Smooth muscle cell (in vitro differentiated cells): Measurements from ENCODE around the gene CFAP299. TPM values are rescaled to one million over a fixed set of nuclear protein-coding genes. Genes with fewer than 3 reads are reported as not detected.

Source experiments
- DNase-seq: peaks from one replicate; lab custom pipeline; 2025; ENCODE audit not compliant: unreplicated experiment; lab: John Stamatoyannopoulos, UW
- H2AFZ ChIP-seq: fragments of 200-600 bp; sonication (generic); 2 replicates; pipeline ENCODE4 v1.6.0; 2016; ENCODE audit warnings: antibody characterized with exemption, low read depth, mild to moderate bottlenecking
- H3F3A ChIP-seq: fragments of 200-600 bp; sonication (generic); 2 replicates; pipeline ENCODE4 v1.6.0; 2017; ENCODE audit warnings: antibody characterized with exemption, low read depth
- H3K27ac ChIP-seq: fragments of 200-600 bp; sonication (generic); 2 replicates; pipeline ENCODE4 v1.5.1; 2016; ENCODE audit warnings: low read depth, mild to moderate bottlenecking
- H3K27me3 ChIP-seq: fragments of 200-600 bp; sonication (generic); 2 replicates; pipeline ENCODE4 v1.6.1; 2016; ENCODE audit warnings: low read depth, mild to moderate bottlenecking
- H3K36me3 ChIP-seq: fragments of 200-600 bp; sonication (generic); 2 replicates; pipeline ENCODE4 v1.5.1; 2016; ENCODE audit warnings: low read depth
- H3K4me1 ChIP-seq: fragments of 200-600 bp; sonication (generic); 2 replicates; pipeline ENCODE4 v1.5.1; 2016; ENCODE audit warnings: low read depth
- H3K4me2 ChIP-seq: fragments of 200-600 bp; sonication (generic); 2 replicates; pipeline ENCODE4 v1.6.0; 2016; ENCODE audit warnings: mild to moderate bottlenecking
- H3K4me3 ChIP-seq: fragments of 200-600 bp; sonication (generic); 2 replicates; pipeline ENCODE4 v1.5.1; 2016; ENCODE audit warnings: mild to moderate bottlenecking
- H3K79me2 ChIP-seq: fragments of 200-600 bp; sonication (generic); 2 replicates; pipeline ENCODE4 v1.6.0; 2016; ENCODE audit warnings: low read depth, mild to moderate bottlenecking
- H3K9ac ChIP-seq: fragments of 200-600 bp; sonication (generic); 2 replicates; pipeline ENCODE4 v1.6.0; 2016; ENCODE audit warnings: low read depth
- H3K9me3 ChIP-seq: fragments of 200-600 bp; sonication (generic); replicated peaks from 2 replicates; pipeline ENCODE4 v1.5.1; 2016; ENCODE audit warnings: low read depth
- H4K20me1 ChIP-seq: fragments of 200-600 bp; sonication (generic); 2 replicates; pipeline ENCODE4 v1.6.0; 2016; ENCODE audit warnings: low read depth
- WGBS: methylation state at CpG from one replicate; pipeline ENCODE4 v1.1.7; 2016; ENCODE audit warnings: low lambda C conversion rate; 5-methylcytosine and 5-hydroxymethylcytosine counted together
- polyA plus RNA-seq: library from polyadenylated mRNA; unstranded; fragments of >200 nt; fragmentation: Nextera tagmentation; extraction: Ambion mirVana; gene quantifications from 2 replicates; pipeline ENCODE4 v1.2.1, GENCODE V29; 2016
- total RNA-seq: library from RNA; depleted of rRNA; stranded (reverse); fragments of >200 nt; gene quantifications from 2 replicates; pipeline ENCODE4 v1.2.3, GENCODE V29; 2014
- TF ChIP-seq, protein P1 (sequence below): fragments of 200-600 bp; sonication (generic); IDR thresholded peaks from 2 replicates; pipeline ENCODE4 v1.5.1; 2017; ENCODE audit warnings: borderline replicate concordance, mild to moderate bottlenecking, antibody characterized with exemption; ENCODE audit not compliant: insufficient read depth, poor library complexity, severe bottlenecking

Gene CFAP299
- total and polyA plus RNA-seq, 2 experiments from 2014 or later, result not detected

DNA sequence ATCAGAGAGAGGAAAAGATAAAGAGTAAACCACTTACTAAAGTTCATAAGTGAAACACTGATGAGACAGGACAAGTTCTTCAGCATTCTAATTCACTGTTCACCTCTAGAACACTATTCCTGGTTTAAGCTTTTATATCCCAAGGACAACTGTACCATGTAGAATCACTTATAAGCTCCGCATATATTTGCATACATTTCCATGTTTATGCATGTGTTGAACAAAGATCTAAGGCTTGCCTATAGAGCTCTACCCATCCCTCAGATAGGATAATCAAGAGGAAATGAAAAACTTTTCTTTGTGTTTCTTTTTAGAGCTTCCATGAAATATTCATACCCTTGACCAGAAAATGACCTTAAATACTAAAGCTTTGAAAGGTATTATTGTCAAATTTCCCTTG is 538.0 kb downstream of the CFAP299 start:
- no peak overlapping the region for H3K4me3 ChIP-seq
- no peak for DNase-seq
- H3K36me3 ChIP-seq, result no peaks in the 10 kb centered on the region
- H3K79me2 ChIP-seq, result no peaks in the 10 kb centered on the region
- no peak overlapping the region for H3K9ac ChIP-seq
- no peak overlapping the region for H2AFZ ChIP-seq
- H4K20me1 ChIP-seq, result no peaks in the 10 kb centered on the region
- H3K27me3 ChIP-seq, result no peaks in the 10 kb centered on the region
- no peaks in the 10 kb centered on the region for H3K4me1 ChIP-seq
- H3K4me2 ChIP-seq, result no peak overlapping the region
- H3K9me3 ChIP-seq, result no peaks in the 10 kb centered on the region
- H3K27ac ChIP-seq, result no peak overlapping the region
- no peaks in the 10 kb centered on the region for H3F3A ChIP-seq
- 95% methylated on average over 1 of the region's 1 CpG for WGBS
- TF ChIP-seq, protein P1, sequence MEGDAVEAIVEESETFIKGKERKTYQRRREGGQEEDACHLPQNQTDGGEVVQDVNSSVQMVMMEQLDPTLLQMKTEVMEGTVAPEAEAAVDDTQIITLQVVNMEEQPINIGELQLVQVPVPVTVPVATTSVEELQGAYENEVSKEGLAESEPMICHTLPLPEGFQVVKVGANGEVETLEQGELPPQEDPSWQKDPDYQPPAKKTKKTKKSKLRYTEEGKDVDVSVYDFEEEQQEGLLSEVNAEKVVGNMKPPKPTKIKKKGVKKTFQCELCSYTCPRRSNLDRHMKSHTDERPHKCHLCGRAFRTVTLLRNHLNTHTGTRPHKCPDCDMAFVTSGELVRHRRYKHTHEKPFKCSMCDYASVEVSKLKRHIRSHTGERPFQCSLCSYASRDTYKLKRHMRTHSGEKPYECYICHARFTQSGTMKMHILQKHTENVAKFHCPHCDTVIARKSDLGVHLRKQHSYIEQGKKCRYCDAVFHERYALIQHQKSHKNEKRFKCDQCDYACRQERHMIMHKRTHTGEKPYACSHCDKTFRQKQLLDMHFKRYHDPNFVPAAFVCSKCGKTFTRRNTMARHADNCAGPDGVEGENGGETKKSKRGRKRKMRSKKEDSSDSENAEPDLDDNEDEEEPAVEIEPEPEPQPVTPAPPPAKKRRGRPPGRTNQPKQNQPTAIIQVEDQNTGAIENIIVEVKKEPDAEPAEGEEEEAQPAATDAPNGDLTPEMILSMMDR, result no peak

DNA sequence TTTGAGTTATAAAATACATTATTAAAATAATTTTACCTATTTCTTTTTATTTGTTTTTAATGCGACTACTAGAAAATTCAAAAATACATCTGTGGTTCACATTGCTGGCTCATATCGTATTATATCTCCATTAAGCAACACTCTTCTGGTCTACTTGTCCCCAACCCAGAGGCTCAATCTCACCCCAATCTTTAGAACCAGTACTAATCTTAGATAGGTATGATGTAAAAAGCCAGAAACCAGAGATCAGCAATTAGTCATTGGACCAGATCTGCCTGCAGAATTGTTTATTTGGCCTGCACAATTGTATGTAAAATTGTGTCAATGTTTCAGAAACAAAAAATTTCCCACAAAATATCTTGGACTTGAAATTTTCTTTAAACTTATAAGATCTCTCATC is 539.4 kb downstream of the CFAP299 start:
- DNase-seq, result no peak
- H3K4me2 ChIP-seq, result no peak overlapping the region
- no peak overlapping the region for H2AFZ ChIP-seq
- WGBS, result 94% methylated on average over 2 of the region's 2 CpGs
- no peak overlapping the region for H3K9ac ChIP-seq
- TF ChIP-seq, protein P1, result no peak
- no peaks in the 10 kb centered on the region for H3K36me3 ChIP-seq
- no peaks in the 10 kb centered on the region for H3K4me1 ChIP-seq
- H4K20me1 ChIP-seq, result no peaks in the 10 kb centered on the region
- H3K4me3 ChIP-seq, result no peak overlapping the region
- no peaks in the 10 kb centered on the region for H3K79me2 ChIP-seq
- no peak overlapping the region for H3K27ac ChIP-seq
- H3K27me3 ChIP-seq, result no peaks in the 10 kb centered on the region
- no peaks in the 10 kb centered on the region for H3K9me3 ChIP-seq
- H3F3A ChIP-seq, result no peaks in the 10 kb centered on the region

DNA sequence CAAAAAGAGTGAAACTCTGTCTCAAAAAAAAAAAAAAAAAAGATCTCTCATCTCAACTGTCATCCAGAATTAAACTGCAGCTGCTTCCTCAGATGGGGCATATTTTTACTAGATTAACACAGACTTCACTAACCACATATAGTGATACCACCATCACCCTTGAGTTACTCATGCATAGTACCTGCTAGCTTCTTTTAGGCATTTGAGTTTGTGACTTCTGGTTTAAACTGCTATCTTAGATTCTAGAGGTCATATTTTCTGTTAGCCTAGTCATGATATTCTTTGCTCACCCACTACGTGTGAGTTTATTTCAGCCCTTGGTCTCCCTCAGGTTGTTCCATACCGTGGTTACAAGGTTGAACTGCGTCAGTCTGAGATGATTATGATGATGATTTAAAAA is 540.1 kb downstream of the CFAP299 start:
- H3K9me3 ChIP-seq, result no peaks in the 10 kb centered on the region
- no peaks in the 10 kb centered on the region for H3K36me3 ChIP-seq
- no peaks in the 10 kb centered on the region for H3K27me3 ChIP-seq
- no peak overlapping the region for H3K9ac ChIP-seq
- no peak overlapping the region for H2AFZ ChIP-seq
- H3K4me1 ChIP-seq, result no peaks in the 10 kb centered on the region
- H3K4me2 ChIP-seq, result no peak overlapping the region
- TF ChIP-seq, protein P1, result no peak
- no peak overlapping the region for H3K27ac ChIP-seq
- no peaks in the 10 kb centered on the region for H3K79me2 ChIP-seq
- no peaks in the 10 kb centered on the region for H4K20me1 ChIP-seq
- H3F3A ChIP-seq, result no peaks in the 10 kb centered on the region
- DNase-seq, result no peak
- WGBS, result 94% methylated on average over 3 of the region's 3 CpGs
- H3K4me3 ChIP-seq, result no peak overlapping the region

DNA sequence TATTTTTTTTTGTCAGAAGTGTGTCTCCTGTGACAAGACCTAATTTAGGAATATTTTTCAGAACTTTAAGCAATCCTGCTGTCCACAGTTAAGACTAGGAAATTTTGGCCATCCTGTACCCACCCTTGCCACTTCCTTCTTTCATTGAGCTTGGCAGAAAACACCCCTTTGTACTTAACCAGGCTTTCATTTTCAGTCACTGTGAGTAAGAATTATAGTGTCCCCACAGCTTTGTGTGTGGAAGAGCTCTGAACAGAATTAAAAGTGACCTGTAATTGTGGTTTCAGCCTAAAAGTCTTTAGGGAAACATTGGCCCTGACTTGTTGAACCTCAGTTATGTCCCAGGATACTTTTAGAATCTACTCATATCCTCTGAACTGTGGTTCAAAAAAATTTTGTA is 541.3 kb downstream of the CFAP299 start:
- no peak overlapping the region for H3K27ac ChIP-seq
- no peaks in the 10 kb centered on the region for H3K27me3 ChIP-seq
- TF ChIP-seq, protein P1, result no peak
- H3K9me3 ChIP-seq, result no peaks in the 10 kb centered on the region
- H3F3A ChIP-seq, result no peaks in the 10 kb centered on the region
- no peak overlapping the region for H2AFZ ChIP-seq
- no peaks in the 10 kb centered on the region for H4K20me1 ChIP-seq
- no peaks in the 10 kb centered on the region for H3K79me2 ChIP-seq
- DNase-seq, result no peak
- H3K4me1 ChIP-seq, result no peaks in the 10 kb centered on the region
- no peak overlapping the region for H3K4me3 ChIP-seq
- H3K9ac ChIP-seq, result no peak overlapping the region
- no peaks in the 10 kb centered on the region for H3K36me3 ChIP-seq
- no peak overlapping the region for H3K4me2 ChIP-seq
